Measurements from ENCODE around the gene COL2A1. TPM values are rescaled to one million over a fixed set of nuclear protein-coding genes. Genes with fewer than 3 reads are reported as not detected.

Gene COL2A1
- total RNA-seq, 2 donors from 2014 or later = 12.4 to 21.0 TPM

DNA sequence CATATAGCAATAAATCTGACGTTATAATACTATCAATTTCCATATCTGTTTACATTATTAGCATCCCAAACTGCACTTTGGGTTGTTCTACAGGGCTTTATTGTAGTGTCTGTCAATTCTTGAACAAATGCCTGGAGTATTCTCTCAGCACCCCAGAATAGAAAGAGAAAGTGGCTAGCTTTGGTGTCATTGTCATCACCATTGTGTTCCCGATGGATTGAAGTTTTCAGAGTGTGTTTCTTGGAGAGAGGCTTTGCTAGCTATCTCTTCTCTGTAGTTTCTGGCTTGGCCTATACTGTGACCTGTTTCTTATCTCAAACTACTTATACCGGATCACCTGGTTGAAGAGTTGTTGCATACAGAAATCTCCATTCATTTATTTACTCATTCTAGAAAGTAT, 34.4 kb downstream of the COL2A1 start:
- Histone ChIP-seq H3K27ac (ENCODE audit: low read depth, low read length) (no peak overlapping the region), H3K9ac (ENCODE audit: extremely low read depth, low read length, poor library complexity, severe bottlenecking) (no peak overlapping the region), H3K4me1 (ENCODE audit: control insufficient read depth, insufficient read depth, low read length) (no peaks in the 10 kb centered on the region), H3K9me3 (ENCODE audit: control insufficient read depth, low read length) (no peaks in the 10 kb centered on the region), H3K4me3 (ENCODE audit: low read length) (no peak overlapping the region), H3K27me3 (ENCODE audit: control insufficient read depth, insufficient read depth, low read length, poor library complexity, severe bottlenecking) (peaks cover 13% of the 10 kb centered on the region), H3K36me3 (ENCODE audit: control insufficient read depth, insufficient read depth, low read length) (no peaks in the 10 kb centered on the region)
- Mint-ChIP-seq H3K27ac (no peak overlapping the region), H3K4me3 (no peak overlapping the region), H3K9me3 (no peaks in the 10 kb centered on the region), H3K4me1 (no peaks in the 10 kb centered on the region), H3K36me3 (ENCODE audit: low read depth) (no peaks in the 10 kb centered on the region), H3K27me3 (ENCODE audit: insufficient read depth) (peaks cover 91% of the 10 kb centered on the region)
- TF ChIP-seq, protein P1, sequence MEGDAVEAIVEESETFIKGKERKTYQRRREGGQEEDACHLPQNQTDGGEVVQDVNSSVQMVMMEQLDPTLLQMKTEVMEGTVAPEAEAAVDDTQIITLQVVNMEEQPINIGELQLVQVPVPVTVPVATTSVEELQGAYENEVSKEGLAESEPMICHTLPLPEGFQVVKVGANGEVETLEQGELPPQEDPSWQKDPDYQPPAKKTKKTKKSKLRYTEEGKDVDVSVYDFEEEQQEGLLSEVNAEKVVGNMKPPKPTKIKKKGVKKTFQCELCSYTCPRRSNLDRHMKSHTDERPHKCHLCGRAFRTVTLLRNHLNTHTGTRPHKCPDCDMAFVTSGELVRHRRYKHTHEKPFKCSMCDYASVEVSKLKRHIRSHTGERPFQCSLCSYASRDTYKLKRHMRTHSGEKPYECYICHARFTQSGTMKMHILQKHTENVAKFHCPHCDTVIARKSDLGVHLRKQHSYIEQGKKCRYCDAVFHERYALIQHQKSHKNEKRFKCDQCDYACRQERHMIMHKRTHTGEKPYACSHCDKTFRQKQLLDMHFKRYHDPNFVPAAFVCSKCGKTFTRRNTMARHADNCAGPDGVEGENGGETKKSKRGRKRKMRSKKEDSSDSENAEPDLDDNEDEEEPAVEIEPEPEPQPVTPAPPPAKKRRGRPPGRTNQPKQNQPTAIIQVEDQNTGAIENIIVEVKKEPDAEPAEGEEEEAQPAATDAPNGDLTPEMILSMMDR (conservative IDR thresholded peaks at IDR 0.05) = no peak
- no peak for DNase-seq
- WGBS, 2 experiments (ENCODE audit: insufficient coverage in 1 of 2, insufficient read length in 1 of 2) = 85 to 92% methylated on average over 2 to 3 of the region's 3 CpGs

DNA sequence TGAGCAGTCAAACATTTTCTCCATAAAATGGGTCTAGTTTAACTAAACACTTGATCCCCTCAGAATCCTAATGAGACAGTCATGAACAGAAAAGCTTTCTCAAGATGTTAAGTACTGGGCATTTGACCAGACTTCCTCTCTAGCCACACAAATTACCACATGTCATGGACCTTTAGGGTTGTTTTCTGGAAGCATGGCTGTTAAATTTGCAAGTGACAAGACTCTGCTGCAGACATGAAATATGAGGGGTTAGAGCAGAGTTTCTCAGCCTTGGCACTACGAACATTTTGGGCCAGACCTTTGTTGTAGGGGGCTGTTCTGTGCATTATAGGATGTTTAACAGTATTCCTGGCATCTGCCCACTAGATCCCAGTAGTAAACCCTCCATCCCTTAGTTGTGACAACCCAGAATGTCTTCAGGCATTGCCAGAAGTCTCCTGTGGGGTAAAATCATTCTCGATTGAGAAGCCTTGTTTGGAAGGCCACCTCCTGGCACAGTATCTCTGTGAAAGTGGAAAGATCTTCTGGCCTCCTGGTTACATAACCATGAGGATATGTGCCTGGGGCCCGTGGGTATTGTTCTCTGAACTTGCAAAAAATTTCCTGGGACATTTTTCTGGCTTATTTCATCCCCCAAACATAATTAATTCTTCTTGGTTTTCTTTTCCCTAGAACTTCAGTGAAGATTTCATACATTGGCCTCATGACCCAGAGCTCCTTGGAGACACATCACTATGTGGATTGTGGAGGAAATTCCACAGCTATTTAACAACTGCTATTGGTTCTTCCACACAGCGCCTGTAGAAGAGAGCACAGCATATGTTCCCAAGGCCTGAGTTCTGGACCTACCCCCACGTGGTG, 36.6 kb downstream of the COL2A1 start:
- Histone ChIP-seq H3K36me3 (ENCODE audit: control insufficient read depth, insufficient read depth, low read length) (no peaks in the 10 kb centered on the region), H3K4me3 (ENCODE audit: low read length) (no peak overlapping the region), H3K9me3 (ENCODE audit: control insufficient read depth, low read length) (no peaks in the 10 kb centered on the region), H3K27me3 (ENCODE audit: control insufficient read depth, insufficient read depth, low read length, poor library complexity, severe bottlenecking) (peaks cover 27% of the 10 kb centered on the region), H3K4me1 (ENCODE audit: control insufficient read depth, insufficient read depth, low read length) (no peaks in the 10 kb centered on the region), H3K27ac (ENCODE audit: low read depth, low read length) (no peak overlapping the region), H3K9ac (ENCODE audit: extremely low read depth, low read length, poor library complexity, severe bottlenecking) (no peak overlapping the region)
- WGBS, 2 experiments (ENCODE audit: insufficient coverage in 1 of 2, insufficient read length in 1 of 2) = 73 to 86% methylated on average over 5 of the region's 5 CpGs
- Mint-ChIP-seq H3K4me1 (peaks cover 8% of the 10 kb centered on the region), H3K4me3 (no peak overlapping the region), H3K27me3 (ENCODE audit: insufficient read depth) (peaks cover 91% of the 10 kb centered on the region), H3K36me3 (ENCODE audit: low read depth) (no peaks in the 10 kb centered on the region), H3K27ac (no peak overlapping the region), H3K9me3 (no peaks in the 10 kb centered on the region)
- TF ChIP-seq, protein P1 (conservative IDR thresholded peaks at IDR 0.05) = no peak
- DNase-seq = no peak

DNA sequence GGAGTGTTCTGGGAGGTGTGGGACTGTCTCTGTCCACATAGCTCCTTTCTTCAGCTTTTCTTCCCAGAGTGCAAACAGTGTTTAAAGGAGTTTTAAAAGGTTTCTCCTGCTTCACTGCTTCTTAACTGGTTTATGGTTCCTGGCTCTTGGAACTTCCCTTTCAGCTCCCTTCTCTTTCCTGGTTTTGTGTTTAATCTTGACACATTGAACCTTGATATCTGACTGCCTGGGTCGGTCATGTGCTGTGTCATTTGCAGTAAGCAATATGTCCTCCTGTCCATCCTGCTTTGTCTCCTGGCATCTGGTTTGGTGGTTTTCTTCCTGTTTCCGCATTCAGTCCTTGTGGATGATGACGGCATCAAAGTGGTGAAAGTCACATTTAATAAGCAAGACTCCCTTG, 38.7 kb downstream of the COL2A1 start:
- peaks cover 97% of the 10 kb centered on the region for H3K27me3 Mint-ChIP-seq (ENCODE audit: insufficient read depth)
- no peak overlapping the region for H3K4me3 ChIP-seq (ENCODE audit: low read length)
- H3K36me3 Mint-ChIP-seq (ENCODE audit: low read depth) = no peaks in the 10 kb centered on the region
- H3K4me1 ChIP-seq (ENCODE audit: control insufficient read depth, insufficient read depth, low read length) = no peaks in the 10 kb centered on the region
- H3K9me3 ChIP-seq (ENCODE audit: control insufficient read depth, low read length) = no peaks in the 10 kb centered on the region
- H3K4me1 Mint-ChIP-seq = peaks cover 8% of the 10 kb centered on the region
- no peak for DNase-seq
- H3K27ac Mint-ChIP-seq = no peak overlapping the region
- no peak overlapping the region for H3K4me3 Mint-ChIP-seq
- TF ChIP-seq, protein P1 (conservative IDR thresholded peaks at IDR 0.05) = no peak
- WGBS, 2 experiments (ENCODE audit: insufficient coverage in 1 of 2, insufficient read length in 1 of 2) = 94 to 98% methylated on average over 2 to 3 of the region's 3 CpGs
- peaks cover 42% of the 10 kb centered on the region for H3K27me3 ChIP-seq (ENCODE audit: control insufficient read depth, insufficient read depth, low read length, poor library complexity, severe bottlenecking)
- H3K27ac ChIP-seq (ENCODE audit: low read depth, low read length) = no peak overlapping the region
- H3K9me3 Mint-ChIP-seq = peaks cover 7% of the 10 kb centered on the region
- H3K36me3 ChIP-seq (ENCODE audit: control insufficient read depth, insufficient read depth, low read length) = no peaks in the 10 kb centered on the region
- H3K9ac ChIP-seq (ENCODE audit: extremely low read depth, low read length, poor library complexity, severe bottlenecking) = no peak overlapping the region

Data from endodermal cell (in vitro differentiated cells).